T1000 (cell line): ENCODE measurements around the gene MATCAP1.
A peak's percentile ranks its signal among the peaks of the same experiment; 100 is the strongest.

Source experiments
- DNase-seq: peaks from one replicate; lab custom pipeline; 2025; ENCODE audit warnings: mixed read lengths; lab: John Stamatoyannopoulos, UW

MATCAP1 gene

GRCh38 chr16:67173323-67173722 lies 10.4 kb downstream of the MATCAP1 start:
- no peak for DNase-seq

DNA sequence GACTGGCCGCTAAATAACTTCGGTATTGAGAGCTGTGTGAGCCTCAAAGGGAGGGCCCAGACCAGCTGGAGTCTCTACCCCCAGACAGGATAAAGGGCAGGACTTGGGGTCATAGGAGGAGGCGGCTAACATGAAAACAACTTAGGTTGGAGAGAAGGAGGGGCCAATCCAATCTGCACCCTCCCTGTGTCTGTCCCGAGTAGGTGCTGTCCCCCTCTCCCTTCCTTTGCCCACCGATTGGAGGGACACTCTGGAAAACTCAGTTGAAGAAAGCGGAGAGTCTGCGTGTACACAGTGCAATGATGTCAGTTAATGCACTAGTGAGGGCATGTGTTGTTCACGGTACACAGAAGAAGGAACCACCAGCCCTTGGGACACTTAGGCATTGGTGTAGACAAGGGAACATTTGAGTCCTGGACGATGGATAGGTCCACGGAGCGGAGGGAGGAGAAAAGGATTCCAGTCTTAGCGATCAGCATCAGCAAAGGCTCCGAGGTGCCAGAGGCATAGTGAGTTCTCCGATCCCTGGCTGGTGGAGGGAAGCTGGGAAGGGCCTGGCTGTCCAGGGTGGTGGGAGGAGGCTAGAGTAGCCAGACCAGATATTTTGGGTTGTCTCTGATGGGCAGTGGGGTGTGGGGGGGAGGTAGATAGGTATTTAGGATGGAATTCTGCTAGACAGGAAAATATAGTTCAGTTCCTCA lies 12.7 kb downstream of the MATCAP1 start:
- no peak for DNase-seq

DNA sequence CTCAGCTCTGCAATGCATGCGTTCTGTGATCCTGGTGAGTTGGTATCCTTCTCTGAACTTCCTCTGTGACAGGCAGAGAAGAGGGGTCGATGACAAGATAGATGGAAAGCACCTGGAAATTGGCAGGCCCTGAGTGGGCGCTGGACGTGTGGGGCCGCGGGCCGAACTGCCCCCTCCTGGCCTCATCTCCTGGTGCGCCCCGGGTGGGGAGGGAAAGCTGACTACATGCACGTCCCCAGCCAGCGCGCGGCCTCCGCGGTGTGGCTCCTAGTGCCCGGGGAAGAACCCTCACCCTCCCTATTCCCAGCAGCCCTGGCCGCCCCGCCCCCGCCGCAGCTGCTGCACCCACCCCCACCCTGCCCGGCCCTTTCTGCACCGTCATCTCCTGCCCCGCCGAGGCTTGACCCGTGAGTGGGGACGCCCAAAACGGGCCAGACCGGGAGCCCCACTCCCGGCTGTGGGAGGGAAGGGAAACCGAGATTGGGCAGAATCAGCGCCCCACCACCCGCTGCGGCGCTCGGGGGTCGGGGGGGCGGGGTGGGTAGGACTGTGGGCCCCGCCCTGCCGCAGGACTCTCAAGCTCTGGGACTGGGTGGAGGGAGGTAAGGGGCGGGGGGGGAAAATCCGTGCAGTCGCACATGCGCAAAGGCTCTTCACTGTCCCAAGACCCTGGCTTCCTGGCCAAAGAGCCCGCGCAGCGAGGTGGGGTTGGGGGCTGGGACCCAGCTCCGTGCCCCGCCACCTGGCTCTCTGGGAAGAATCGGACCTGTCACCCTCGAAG lies 13.4 kb downstream of the MATCAP1 start, which contains the start of gene NOL3:
NOL3 (plus strand) TSS at position 371 of the 781 bp plus-strand sequence.
- DNase-seq = peak; percentile 78

DNA sequence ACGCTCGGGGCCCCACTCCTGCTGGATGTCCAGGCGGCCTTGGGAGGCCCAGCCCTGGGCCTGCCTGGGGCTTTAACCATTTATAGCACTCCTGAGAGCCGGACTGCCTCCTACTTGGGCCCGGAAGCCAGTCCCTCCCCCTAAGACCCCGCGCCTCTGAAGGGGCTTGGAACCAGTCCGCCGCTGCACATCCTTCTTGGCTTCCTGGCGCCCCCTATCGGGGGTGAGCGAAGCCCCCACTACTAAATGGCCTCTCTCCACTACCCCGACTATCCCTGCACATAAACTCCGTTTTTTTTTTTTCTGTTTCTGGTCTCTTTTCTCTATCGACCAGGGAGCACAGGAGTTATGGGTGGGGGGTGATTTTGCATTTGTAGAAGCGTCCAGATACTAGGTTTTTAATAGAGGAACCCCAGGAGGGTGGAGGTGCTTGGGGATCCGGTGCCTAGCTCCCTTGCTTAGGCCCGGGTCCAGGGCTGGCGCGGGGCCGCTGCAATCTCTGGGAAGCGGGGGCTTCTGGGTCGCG lies 14.1 kb downstream of the MATCAP1 start:
- no peak for DNase-seq

DNA sequence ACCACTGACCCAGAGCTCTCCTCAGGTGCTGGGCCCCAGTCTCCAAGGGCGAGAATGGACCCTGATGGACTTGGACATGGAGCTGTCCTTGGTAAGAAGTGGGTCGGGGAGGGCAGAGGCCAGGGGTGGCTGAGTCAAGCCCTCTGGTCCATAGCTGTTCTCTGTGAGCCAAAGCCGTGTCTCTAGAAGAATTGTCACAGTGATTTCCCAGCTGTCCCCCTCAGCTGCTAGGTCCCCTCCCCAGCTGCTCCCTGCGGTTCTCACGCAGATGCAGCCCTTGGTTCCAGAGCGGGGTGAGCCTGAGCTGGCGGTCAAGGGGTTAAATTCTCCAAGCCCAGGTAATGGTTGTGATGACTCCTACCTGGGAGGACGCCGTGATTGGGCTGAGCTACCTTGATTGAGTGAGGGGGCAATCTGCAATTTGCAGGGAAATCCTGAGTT lies 14.7 kb downstream of the MATCAP1 start:
- DNase-seq = no peak

GRCh38 chr16:67167588-67167987 lies 16.2 kb downstream of the MATCAP1 start:
- DNase-seq = no peak

- DNase-seq = no peak
Observed at GRCh38 chr16:67166598-67167168, 17.1 kb downstream of the MATCAP1 start.

- DNase-seq = no peak
Observed at GRCh38 chr16:67166110-67166547, 17.6 kb downstream of the MATCAP1 start.

DNA sequence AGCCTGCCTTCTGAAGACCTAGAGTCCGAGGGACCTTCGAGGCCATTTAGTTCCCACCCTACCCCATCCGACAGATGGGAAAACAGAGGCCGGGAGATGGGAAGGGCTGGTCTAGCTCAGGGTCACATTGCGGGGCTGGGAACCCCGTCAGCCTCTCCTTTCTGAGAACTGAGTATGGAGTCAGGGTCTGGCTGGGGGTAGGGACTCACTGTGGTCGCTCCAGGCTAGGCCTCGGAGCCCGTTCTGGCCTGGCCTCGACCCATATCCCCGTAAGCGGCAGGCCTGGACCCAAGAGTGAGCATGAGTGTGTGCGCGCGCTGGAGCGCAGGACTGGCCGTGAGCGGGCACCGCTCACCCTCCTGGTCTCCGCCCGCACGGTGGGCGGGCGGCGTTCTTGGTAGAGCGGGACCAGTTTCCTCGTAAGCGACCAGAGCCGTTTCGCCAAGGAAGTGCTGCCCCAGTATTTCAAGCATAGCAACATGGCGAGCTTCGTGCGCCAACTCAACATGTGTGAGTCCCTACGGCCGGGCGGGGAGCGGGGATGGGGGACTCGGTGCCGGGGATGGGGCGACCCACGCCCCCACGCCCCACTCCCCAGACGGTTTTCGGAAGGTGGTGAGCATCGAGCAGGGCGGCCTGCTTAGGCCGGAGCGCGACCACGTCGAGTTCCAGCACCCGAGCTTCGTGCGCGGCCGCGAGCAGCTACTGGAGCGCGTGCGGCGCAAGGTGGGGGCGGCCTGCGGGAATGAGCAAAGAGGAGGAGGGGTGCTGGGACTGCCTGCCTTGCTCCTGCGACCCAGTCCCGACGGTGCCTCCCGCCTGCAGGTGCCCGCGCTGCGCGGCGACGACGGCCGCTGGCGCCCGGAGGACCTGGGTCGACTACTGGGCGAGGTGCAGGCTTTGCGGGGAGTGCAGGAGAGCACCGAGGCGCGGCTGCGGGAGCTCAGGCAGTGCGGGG lies 18.4 kb downstream of the MATCAP1 start:
- no peak for DNase-seq

DNA sequence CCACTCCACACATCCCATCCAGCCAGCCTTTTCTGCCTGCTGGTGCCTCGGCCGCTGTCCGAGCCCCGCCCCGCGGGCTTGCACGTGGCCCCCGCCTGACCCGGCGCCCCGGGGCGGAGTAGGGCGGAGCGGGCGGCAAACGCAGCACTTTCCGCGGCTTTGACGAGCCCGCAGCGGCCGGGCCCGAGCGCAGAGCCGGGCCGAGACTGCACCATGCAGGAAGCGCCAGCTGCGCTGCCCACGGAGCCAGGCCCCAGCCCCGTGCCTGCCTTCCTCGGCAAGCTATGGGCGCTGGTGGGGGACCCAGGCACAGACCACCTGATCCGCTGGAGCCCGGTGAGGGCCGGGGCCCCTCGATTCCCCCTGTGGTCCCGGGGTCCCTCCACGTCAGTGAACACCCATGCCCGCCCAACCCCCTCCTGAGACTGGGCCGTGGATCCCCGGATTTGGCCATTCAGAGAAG lies 19.1 kb downstream of the MATCAP1 start, which contains the start of gene HSF4:
HSF4 (plus strand) TSS at position 147 of the 463 bp plus-strand sequence; CDS start at position 214, 67 bp downstream.
- no peak for DNase-seq

- no peak for DNase-seq
Observed at GRCh38 chr16:67163999-67164558, 19.7 kb downstream of the MATCAP1 start.

GRCh38 chr16:67163164-67163998 lies 20.4 kb downstream of the MATCAP1 start:
- no peak for DNase-seq

DNA sequence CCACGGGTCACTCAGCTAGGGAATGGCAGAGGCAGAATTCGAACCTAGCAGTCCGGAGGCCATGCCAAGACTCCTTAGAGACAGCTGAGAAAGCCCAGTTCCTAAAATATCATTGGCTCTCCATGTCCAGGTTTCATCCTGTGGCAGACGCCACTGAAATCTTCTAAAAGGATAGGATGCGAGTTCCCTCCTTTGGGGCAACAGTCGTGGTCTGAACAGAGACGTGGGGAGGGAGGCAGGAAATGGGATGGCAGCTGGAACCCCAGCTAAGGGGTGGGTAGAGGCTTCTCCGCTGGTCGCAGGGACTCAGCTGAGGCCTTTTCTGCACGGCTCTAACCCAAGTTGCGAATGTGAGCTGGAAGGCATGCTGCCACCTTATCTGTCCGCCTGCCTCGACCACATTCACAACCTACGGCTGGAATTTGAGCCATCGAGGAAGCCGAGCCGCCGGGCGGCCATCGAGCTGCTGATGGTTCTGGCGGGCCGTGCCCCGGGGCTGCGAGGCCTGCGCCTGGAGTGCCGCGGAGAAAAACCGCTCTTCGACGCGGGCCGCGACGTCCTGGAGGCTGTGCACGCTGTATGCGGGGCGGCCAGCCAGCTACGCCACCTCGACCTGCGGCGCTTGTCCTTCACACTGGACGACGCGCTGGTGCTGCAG lies 21.1 kb downstream of the MATCAP1 start:
- DNase-seq = no peak

DNA sequence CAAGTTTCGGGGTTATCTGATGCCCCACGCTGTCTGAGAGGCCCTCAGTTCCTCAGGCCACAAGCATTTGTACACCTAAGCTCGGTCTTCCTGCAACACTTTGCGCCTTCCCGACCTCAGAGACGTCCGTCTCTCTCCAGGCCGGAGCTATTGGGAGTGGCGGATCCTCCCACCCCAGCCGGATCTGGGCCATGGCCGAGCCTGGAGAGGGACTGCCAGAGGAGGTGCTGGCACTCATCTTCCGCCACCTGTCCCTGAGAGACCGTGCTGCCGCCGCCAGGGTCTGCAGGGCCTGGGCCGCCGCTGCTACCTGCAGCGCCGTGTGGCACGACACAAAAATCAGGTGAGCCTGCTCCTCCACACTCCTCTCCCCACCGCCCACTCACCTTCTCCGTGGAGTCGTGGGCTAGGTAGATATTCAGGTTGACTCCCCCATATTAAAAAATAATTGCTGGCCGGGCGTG lies 22.1 kb downstream of the MATCAP1 start:
- DNase-seq = no peak

- no peak for DNase-seq
Observed at GRCh38 chr16:67158637-67159600, 24.8 kb downstream of the MATCAP1 start.

- no peak for DNase-seq
Observed at GRCh38 chr16:67157892-67158635, 25.7 kb downstream of the MATCAP1 start.

DNA sequence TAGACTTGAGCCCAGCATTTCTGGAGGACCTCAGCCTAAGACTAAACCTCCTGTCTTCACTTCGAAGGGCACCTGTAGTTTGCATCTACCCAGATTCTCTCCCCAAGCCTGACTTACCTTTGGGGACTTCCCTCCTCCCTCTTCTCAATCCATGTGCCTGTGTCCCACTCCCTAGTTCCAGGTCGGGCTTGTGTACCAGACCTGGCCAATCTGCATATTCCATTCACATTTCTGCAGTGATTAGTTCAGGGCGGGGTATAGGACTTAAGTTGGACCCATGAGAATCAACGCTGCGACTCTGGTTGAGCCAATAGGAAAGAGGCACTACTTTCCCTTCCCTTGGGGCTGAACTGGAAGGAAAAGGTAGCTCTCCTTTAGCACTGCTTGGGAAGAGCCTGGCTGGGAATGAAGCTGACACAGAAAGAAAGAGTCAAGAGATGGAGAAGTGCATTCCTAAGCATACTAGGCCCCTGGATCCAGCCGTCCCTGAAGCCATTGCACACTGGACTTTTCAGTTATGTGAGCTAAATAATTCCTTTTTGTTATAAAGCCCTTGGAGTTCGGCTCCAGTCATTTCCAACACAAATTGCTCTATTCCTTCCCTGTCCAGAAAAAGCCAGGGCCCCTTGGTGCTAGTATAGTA lies 26.5 kb downstream of the MATCAP1 start:
- DNase-seq = no peak
